Gastroesophageal sphincter (tissue), 3 donors: ENCODE data around the gene CDCA5.

Source experiments
- CTCF ChIP-seq, 4 experiments: fragments of 200-600 bp in 2 of 4; fragments of 450-650 bp in 2 of 4; sonication (generic) in 1 of 4; IDR thresholded peaks; one replicate each; pipeline ENCODE4 v1.5.1; 2017 to 2019; ENCODE audit warnings: antibody characterized with exemption in 4 of 4, mild to moderate bottlenecking in 2 of 4, moderate library complexity in 2 of 4
- EP300 ChIP-seq: sonication (generic); formaldehyde crosslinking; IDR thresholded peaks from one replicate; pipeline ENCODE4 v1.6.1; 2017; ENCODE audit warnings: antibody characterized with exemption, mild to moderate bottlenecking
- POLR2A ChIP-seq, 2 donors: fragments of 450-650 bp; IDR thresholded peaks; one replicate each; pipeline ENCODE4 v1.6.1; 2017; ENCODE audit warnings: antibody characterized with exemption in 2 of 2, mild to moderate bottlenecking in 2 of 2, moderate library complexity in 1 of 2
- POLR2AphosphoS5 ChIP-seq: sonication (generic); formaldehyde crosslinking; IDR thresholded peaks from one replicate; pipeline ENCODE4 v1.6.1; 2017; ENCODE audit warnings: antibody characterized with exemption

GRCh38 chr11:65121865-65122696, 38.2 kb upstream of the CDCA5 start, which contains the start of the genes FAU and MRPL49:
- TF ChIP-seq CTCF (IDR thresholded peaks at IDR 0.05) = peak in 1 of 4 experiments; percentile 5
- peak; percentile 87 for TF ChIP-seq POLR2A (IDR thresholded peaks at IDR 0.05)
- TF ChIP-seq POLR2AphosphoS5 = peak; percentile 95
- no peak for TF ChIP-seq EP300
